ENCODE measurements around the gene DUS4L.
A peak's percentile ranks its signal among the peaks of the same experiment; 100 is the strongest.
"Not testable (repeated sequence)": the region's sequence is repeated elsewhere in the genome, so short reads cannot be mapped to it uniquely, and the experiment has no call there.

The DUS4L gene, protein sequence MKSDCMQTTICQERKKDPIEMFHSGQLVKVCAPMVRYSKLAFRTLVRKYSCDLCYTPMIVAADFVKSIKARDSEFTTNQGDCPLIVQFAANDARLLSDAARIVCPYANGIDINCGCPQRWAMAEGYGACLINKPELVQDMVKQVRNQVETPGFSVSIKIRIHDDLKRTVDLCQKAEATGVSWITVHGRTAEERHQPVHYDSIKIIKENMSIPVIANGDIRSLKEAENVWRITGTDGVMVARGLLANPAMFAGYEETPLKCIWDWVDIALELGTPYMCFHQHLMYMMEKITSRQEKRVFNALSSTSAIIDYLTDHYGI

DNA sequence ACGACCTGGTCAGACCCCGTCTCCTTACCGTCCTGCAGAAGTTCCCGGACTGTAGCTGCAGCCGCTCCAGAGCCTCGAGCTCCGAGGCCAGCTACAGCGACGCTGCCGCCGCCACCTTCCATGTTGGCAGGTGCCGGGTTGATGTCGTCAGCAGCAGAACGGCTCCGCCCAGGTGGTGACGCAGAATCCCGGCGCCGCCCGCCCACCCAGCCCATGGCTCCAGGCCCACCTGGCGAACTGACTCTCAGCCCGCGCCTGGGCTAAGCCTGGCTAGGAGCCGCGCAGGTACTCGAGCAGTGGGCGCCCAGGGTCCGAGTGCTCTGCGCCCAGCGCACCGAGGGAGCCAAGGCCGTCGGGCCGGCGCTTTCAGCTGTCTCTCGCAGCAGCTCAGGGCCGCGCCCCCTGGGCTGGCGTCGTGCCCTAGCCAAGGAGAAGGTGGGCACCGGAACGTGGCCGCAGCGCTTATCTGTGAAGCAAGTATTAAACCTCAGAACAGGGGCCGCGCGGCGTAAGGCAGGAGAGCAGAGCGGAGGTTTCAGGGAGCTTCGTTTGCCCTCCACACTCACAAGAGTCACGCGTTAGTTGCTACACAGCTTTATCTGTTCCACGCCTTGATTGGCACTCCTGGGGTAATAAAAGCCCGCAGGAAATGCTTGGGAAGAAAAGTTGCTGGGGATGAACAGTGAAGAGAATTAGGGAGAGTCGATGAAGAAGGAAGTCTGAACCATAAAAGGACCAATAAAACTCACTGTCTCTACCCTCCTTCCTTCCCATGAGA lies at the start of gene DUS4L, which contains the start of gene COG5:
Gene DUS4L (plus strand): TSS at position 197 of the 778 bp plus-strand sequence. CDS start 3,100 bp downstream, outside the sequence.
Gene COG5 (minus strand): TSS at position 146 of the 778 bp plus-strand sequence. CDS start 24 bp downstream, at position 122.
- DNase-seq, result peak; percentile 71

DNA sequence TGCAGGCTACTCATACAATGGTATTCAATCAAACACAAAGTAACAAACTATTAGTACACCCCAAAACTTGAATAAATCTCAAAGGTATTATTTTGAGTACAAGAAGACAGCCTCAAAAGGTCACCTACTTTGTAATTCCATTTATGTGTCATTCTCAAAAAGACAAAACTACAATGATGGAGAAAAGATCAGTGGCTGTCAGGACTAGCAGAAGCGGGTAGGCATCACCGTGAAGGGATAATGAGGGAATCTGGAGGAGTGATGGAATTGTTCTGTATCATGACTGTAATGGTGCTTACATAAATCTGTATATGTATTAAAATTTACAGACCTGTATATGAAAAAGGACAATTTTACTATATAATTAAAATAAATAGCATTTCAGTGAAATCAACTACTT lies 37.1 kb upstream of the DUS4L start:
- DNase-seq, result no peak

DNA sequence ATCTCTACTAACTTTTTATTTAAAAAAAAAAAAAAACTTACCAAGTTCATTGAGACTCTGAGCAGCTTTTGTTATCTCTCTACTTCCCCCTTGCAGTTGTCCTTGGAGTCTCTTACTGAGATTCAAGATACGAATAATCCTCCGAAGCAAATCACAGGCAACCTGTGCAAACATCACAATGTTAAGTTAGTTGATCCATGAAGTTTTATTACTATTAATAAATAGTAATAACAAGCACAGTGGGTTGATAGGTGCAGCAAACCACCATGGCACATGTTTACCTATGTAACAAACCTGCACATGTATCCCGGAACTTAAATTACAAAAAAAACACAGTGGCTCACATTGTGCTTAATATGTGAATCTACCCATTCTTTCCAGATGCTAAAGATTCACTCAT lies 36.6 kb upstream of the DUS4L start:
- no peak for DNase-seq

DNA sequence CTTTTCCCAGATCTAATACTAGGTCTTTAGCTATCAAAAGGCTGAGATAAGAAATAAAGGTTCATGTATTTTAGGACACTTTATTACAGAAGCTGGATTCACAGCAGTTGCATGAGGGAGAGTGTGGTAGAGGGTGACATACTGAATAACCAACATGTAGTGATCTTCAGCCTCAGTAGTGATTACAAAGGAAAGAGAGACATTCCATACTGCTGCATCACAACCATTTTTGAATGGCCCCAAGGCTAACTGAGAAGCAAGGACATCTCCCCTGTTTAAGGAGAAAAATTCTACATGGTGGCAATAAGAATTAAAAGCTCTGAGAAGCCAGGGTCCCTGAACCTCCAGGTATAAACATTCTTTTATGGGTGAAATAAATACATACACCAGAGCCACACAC lies 35.3 kb upstream of the DUS4L start:
- DNase-seq, result no peak

DNA sequence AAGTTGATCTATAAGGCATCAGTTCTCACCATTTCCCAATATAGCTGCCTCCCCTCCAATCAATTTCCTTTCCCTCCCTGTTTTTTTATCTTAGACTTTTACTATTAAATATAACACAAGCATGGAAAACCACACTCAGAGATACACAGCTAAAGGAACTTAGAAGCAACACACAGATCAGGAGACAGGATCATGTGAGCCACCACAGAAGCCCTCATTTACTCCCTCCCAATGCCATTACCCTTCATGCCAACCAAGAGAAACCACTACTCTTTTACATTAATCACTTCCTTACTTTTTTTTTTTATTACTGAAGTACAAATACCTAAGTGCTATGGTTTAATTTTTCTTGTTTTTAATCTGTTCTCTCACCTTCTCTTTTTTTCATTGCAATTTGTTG lies 33.0 kb upstream of the DUS4L start:
- no peak for DNase-seq

DNA sequence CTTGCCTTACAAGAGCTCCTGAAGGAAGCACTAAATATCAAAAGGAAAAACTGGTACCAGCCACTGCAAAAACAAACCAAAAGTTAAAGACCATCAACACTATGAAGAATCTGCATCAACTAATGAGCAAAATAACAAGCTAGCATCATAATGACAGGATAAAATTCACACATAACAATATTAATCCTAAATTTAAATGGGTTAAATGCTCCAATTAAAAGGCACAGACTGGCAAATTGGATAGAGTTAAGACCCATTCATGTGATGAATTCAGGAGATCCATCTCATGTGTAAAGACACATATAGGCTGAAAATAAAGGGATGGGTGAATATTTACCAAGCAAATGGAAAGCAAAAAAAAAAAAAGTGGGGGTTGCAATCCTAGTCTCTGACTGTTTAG lies 29.6 kb upstream of the DUS4L start:
- no peak for DNase-seq

DNA sequence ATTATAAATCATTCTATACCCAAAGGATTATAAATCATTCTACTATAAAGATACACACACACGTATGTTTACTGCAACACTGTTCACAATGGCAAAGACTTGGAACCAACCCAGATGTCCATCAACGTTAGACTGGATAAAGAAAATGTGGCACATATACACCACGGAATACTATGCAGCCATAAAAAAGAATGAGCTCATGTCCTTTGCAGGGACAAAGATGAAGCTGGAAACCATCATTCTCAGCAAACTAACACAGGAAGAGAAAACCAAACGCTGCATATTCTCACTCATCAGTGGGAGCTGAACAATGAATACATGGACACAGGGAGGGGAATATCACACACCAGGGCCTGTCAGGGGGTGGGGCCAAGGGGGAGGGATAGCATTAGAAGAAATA lies 26.5 kb upstream of the DUS4L start:
- DNase-seq, result not testable (repeated sequence)

DNA sequence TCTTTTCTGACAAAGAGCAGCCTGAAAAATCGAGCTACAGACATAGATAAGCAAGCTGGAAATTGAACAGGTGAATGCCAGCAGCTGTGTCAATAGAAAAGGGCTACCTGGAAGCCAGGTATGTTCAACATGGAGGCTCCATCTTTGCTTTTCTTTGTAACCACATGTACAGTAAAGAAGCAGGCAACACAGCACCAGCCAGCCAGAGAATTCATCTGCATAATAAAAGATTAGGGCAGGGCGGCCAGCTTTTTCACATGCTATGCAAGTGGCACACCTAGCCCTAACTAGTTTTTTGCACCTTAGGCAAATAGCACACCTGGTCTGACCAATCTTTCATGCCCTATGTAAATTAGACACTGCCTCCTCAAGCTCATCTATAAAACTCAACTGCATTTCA lies 25.8 kb upstream of the DUS4L start:
- DNase-seq, result peak; percentile 84

DNA sequence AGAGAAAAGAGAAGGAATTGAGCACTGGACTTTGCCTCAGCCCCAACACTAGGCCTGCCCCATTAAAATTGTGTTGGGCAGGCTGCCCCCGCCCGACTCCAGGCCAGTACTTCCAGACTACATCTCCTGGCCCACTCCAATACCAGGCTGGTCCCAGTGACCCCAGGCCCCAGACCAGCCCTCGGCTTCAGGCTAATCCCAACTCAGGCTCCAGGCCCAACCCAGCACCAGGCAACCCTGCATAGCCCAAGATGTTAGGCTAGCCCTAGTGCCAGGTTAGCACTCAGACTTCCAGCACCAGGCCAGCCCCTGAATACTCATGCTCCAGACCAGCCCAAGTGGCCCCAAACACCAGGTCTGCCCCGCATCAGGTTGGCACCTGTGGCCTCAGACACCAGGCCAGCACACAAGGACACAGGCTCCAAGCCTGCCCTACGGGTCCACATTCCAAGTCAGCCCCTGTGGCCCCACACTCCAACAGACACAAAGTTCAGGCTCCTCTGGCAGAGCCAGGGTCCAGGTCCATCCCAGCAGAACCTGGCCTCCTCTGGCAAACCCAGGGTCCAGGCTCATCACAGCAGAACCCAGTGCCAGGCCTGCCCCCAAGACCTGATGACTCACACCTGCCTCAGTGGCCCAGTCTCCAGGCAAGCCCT lies 20.3 kb upstream of the DUS4L start:
- no peak for DNase-seq

DNA sequence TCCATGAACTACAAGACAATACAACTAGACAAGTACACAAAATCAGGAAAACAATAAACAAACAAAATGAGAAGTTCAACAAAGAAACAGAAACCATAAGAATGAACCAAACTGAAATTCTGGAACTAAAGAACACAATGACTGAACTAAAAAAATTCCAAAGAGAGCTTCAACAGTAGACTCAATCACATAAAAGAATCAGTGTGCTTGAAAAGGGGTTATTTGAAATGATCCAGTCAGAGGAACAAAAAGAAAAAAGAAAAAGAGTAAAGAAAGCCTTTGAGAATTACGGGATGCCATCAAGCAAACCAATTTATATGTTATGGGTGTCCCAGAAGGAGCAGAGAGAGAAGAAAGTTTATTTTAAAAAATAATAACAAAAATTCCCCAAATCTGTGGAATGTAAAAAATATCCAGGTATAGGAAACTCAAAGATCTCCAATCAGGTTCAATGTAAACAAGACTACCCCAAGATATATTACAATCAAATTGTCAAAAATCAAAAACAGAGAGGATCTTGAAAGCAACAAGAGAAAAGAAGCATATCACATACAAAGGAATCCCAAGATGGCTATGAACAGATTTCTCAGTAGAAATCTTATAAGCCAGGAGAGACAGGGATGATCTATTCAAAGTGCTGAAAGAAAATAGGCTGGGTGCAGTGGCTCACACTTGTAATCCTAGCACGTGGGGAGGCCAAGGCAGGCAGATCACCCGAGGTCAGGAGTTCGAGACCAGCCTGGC lies 18.8 kb upstream of the DUS4L start:
- DNase-seq, result no peak

DNA sequence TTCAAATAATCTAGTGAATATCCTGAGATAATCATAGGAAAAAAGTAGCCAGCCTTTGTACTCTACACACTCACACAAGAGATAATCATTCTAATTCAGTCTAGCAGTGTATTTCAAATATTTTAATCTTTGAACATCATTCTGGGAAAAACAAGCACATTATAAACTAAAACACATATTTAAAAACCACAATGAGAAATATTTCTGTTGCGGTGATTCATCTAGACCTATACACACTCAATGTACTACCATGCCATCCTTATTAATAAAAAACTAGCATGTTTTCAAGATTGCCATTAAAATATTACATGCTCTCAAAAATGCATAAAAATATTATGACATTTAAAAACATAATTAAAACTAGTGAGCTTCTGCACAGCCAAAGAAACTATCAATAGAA lies 11.8 kb upstream of the DUS4L start:
- DNase-seq, result no peak

DNA sequence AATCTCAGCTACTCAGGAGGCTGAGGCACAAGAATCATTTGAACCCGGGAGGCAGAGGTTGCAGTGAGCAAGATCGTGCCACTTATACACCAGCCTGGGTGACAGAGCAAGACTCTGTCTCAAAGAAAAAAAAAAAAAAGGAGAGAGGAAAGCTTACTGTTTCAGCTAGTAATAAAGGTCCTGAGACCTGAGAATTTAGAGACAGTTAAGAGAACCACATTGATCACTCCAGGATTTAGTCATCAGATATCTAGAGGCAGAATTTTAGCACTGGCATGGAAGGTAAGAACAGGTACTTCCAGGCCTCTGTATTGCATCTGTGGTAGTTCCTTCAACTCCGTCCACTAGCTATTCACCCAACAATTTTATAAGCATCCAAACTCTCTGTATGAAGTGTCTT lies 7.9 kb upstream of the DUS4L start:
- no peak for DNase-seq

DNA sequence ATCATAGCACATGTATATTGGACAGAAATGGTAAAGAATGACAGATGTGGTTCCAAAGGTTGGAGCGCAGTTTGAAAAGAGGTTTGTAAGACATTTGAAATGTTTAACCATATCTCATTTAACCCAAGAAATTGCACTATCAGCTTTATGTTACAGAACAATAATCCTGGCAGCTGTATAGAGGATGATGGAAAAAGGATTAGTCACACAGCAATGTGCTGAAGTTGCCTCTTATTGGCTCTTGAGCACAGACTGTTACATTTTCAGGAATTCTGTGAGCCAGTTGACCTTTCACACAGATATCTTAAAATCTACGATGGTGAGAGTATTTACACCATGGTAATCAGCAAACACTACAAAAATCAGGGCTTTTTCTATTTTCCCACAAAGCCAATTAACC lies 3.9 kb upstream of the DUS4L start:
- DNase-seq, result no peak

DNA sequence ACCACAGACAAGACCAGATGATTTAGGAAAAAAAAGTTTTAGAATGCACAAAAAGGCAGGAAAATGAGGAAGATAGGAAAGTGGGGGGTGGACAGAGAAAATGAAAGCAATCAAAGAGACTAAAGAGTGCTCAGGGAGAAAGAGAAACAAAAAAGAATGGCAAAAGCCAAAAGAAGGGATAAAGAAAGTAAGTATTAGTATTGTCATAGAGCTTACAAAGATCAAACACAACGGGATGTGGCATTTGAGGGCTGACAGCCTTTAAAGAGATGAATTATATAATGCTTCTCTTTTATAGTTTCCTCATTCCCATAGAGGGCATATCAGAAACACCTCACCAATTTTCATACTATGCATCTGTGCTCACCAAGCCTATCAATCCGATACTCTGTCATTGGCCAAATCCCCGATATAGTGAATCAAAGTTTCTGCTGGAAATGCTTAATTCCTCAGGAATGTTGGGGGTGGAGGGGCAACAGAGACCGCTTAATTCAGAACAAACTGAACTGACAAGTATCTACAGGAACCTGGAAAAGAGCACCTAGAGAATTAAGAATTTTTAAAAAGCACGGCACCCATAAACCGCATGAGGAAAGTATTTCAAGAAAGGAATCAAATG lies 2.8 kb upstream of the DUS4L start:
- DNase-seq, result no peak

DNA sequence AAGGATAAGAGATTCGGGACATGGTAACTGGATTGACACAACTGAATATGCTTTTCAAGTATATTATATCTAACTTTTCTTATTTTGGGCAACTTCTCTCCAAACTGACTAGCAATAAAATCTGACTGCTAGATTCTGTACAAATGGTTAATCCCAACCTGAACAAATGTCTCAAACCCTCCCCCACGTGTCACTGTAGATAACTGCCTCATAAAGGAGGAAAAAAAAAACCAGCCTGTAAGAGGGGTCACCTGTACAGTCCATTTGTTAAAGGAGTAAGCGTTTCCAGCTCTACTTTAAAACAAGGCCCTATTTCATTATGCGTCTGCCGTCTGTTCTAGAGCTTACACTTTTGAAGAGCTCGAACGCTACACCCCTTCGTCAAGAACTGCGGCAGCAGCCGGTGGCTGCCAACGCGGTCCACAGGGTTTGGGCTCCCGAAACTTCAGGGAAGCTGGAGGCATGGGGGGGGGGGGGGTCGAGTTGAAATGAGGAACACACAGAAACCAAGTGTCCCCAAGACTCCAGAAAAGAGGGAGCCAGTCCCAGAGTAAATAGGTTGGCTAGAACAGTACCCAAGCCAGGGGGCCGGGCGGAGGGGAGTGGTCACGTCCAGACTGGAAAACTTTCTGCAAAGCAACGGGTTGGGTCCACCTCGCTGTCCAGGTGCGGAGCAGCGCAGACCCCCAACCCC lies 543 bp upstream of the DUS4L start:
- DNase-seq, result peak; percentile 8

DNA sequence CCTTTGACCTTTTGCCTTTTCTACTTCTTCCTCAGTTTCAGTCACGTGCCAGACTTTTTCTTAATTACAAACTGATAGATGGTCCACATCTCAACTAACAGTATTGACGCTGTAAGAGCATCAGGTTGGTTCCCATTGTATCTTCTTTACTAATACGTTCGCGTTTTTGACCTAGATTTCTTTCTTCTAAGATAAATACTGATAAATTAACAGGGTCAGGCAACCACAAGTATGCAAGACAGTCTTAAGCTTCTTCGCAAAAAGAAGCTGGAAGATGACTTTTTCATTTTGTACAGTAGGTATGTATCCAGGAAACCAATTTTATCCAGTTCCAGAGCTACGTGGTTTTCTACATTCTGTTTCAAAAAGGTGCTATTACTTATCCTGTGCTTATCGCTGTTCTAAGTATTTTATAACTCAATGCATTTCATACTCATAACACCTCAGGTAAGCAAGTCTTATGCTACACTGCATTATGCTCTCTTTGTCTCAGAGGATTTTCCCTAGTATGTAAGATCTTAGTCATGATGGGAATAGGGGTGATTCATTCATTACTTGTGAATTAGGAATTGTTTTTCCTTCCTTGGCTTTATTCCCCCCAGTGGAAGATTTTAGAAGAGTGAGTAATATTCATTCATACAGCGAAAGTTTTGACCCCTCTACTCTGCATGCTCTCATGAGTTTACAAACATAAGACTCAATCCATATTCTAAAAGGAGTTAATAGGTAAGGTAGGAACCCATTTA lies 955 bp downstream of the DUS4L start:
- no peak for DNase-seq

DNA sequence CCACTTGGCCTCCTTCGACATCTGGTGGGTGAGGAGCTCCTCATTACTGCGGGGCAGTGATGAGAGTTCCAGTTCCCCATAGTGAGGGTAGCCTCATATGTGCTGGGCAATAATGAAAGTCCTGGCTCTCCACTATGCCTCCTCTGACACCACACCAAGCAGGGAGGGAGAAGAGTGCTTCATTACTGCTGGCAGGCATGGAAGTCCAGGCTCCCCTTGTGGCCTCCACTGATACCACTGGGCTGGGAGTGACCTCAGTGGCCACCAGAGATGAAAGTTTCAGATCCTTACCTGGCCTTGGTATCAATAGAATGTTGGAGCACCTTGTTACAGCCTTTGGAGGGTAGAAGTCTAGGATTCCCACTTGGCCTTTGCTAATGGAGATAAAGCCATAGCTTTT lies 6.5 kb downstream of the DUS4L start:
- DNase-seq, result no peak

DNA sequence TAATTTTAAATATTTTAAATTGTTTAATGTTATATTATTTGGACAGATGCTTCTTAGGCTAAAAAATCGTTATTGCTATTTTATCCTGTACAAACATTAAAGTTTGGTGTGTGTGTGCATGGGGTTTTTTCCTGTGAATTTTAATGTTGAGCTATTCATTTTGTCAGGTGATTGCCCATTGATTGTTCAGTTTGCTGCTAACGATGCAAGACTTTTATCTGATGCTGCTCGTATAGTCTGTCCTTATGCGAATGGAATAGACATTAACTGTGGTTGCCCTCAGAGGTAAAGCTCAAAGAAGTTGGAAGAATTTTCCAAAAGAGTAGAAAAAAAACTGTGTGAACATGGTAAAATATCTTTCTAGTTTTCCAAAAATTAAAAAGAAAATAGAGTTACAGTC lies 9.8 kb downstream of the DUS4L start:
- DNase-seq, result no peak

DNA sequence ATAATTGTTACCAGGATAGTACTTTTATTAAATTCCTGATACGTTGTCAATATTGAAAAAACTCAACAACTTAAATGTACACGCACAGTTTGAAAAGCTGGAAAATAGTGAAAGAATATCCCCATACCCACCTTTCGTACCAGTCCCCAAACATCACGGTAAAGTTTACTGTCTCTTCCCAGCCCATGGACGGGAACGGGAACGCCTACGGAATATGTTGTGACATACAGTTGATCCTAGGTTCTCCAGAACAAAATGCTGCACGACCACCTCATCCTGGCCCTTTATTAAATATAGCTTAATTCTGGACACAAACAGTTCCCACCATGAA lies 15.7 kb downstream of the DUS4L start:
- no peak for DNase-seq

DNA sequence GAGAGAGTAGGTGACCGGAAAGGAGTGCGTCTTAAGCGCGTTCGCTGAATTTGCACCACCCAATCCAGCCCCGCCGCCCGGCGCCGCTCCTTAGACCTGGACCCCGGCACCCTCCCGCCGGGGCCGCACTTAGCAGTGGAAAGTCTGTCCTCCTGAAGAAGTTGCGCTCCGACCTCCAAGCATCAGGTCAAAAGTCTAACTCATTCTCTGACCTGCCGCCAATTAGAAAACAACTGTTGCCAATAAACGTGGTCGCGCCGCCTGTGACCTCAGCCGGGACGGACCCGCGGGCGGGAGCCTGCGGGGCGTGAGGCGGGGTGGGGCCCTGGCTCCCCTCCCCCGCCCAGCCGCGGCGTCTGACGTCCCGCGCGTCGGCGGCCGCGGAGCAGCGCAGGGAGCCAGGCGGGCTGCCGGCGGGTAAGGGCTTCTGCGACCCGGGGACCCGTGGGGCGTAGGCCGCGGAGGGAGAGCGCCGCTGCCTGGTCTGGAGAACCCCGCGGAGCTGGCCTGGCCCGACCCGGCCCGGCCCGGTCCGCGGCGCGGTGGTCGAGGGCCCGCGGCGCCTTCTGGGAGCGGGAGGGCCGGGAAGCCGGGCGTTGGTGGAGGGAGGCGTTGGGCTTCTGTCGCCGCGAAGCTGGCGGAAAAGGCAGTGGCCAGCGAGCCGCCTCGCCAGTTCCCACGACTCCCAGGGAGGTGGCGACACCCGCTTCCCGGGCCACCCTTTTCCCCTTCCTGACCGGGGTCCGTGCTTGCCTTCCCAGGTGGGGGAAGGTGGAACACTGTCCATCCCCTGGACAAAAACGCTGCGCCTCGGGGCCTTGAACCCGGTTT lies 16.3 kb downstream of the DUS4L start, which contains the start of gene BCAP29:
Gene BCAP29 (plus strand): TSS at position 362 of the 831 bp plus-strand sequence. CDS start 527 bp downstream, outside the sequence.
- DNase-seq, result peak; percentile 58
